ENCODE data around the gene RASAL2. TPM values are rescaled to one million over a fixed set of nuclear protein-coding genes. Genes with fewer than 3 reads are reported as not detected.

RASAL2 gene
- total RNA-seq, 1 experiment from 2014 or later, result 22.2 TPM

DNA sequence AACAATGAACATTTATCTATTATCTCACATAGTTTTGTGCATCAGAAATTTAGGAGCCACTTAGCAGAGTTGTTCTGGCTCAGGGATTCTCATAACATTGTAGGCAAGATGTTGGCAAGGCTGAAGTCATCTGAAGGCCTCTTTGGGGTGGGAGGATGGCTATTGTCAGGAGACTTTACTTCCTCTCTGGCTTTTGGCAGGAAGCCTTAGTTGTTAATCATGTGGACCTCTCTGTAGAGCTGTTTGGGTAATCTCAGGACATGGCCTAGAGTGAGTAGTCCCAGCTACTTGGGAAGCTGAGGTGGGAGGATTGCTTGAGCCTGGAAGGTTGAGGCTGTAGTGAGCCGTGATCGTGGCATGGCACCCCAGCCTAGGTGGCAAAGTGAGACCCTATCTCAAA, 40.2 kb downstream of the RASAL2 start:
- Histone ChIP-seq H3K23me2 (ENCODE audit: insufficient read length, low read depth, low read length, poor library complexity, severe bottlenecking) (no peaks in the 10 kb centered on the region), H3K4me2 (ENCODE audit: insufficient read depth, insufficient read length, low read length) (no peak overlapping the region), H3K9ac (ENCODE audit: extremely low read depth, insufficient read length, low read length) (no peak overlapping the region), H2BK12ac (ENCODE audit: insufficient read length, low read depth, low read length) (no peak overlapping the region), H3K9me3 (ENCODE audit: control insufficient read depth, low read depth, low read length) (no peaks in the 10 kb centered on the region), H2AFZ (ENCODE audit: low read length) (no peak overlapping the region), H3K4ac (ENCODE audit: low read depth, low read length) (no peak overlapping the region), H3K23ac (ENCODE audit: insufficient read length, low read depth, low read length) (no peak overlapping the region), H2BK20ac (ENCODE audit: low read depth, low read length, poor library complexity, severe bottlenecking) (no peak overlapping the region), H4K91ac (ENCODE audit: insufficient read length, low read depth, low read length) (no peak overlapping the region), H3K56ac (ENCODE audit: insufficient read length, low read depth, low read length) (no peak overlapping the region), H2BK5ac (ENCODE audit: insufficient read length, low read length) (no peak overlapping the region), H3K14ac (ENCODE audit: insufficient read depth, low read length) (no peak overlapping the region), H4K20me1 (ENCODE audit: control insufficient read depth, insufficient read depth, insufficient read length) (no peaks in the 10 kb centered on the region), H4K5ac (ENCODE audit: insufficient read length, low read depth, low read length) (no peak overlapping the region), H3T11ph (ENCODE audit: low read length) (no peak overlapping the region), H3K27ac (ENCODE audit: insufficient read length, low read depth, low read length) (no peak overlapping the region), H2BK15ac (ENCODE audit: low read depth, low read length) (no peak overlapping the region), H3K18ac (ENCODE audit: insufficient read length, low read depth, low read length) (no peak overlapping the region), H2AK5ac (ENCODE audit: insufficient read length, low read length) (no peak overlapping the region), H3K79me1 (ENCODE audit: insufficient read depth, low read depth, low read length, poor library complexity, severe bottlenecking) (no peaks in the 10 kb centered on the region), H3K4me1 (ENCODE audit: insufficient read depth, low read length) (no peaks in the 10 kb centered on the region; the same call in 1 of the 2 replicates), H3K79me2 (ENCODE audit: insufficient read depth, low read length) (peaks cover 4% of the 10 kb centered on the region; the same call in 1 of the 2 replicates), H3K27me3 (ENCODE audit: insufficient read depth, low read length) (no peaks in the 10 kb centered on the region), H4K8ac (replicated peaks; ENCODE audit: insufficient read length, low read depth, low read length) (no peak overlapping the region), H2BK120ac (ENCODE audit: low read depth, low read length, poor library complexity, severe bottlenecking) (no peak overlapping the region)
- Mint-ChIP-seq H3K27ac (peak overlapping the region in 2 of 3 experiments; percentile 29 to 41; a peak in 4 of 7 replicates), H3K4me3 (no peak overlapping the region), H3K9me3 (no peaks in the 10 kb centered on the region), H3K27me3 (ENCODE audit: low read depth) (no peaks in the 10 kb centered on the region), H3K4me1 (peaks cover 13 to 18% of the 10 kb centered on the region in 2 experiments), H3K36me3 (ENCODE audit: insufficient read depth in 1 of 3, low read depth in 3 of 3) (peaks cover 8 to 10% (median 8%) of the 10 kb centered on the region in 3 experiments)
- no CpG with 5 or more reads among the region's 2 CpGs for WGBS (ENCODE audit: extremely low coverage, insufficient read length, low lambda C conversion rate)
- TF ChIP-seq, protein P1, sequence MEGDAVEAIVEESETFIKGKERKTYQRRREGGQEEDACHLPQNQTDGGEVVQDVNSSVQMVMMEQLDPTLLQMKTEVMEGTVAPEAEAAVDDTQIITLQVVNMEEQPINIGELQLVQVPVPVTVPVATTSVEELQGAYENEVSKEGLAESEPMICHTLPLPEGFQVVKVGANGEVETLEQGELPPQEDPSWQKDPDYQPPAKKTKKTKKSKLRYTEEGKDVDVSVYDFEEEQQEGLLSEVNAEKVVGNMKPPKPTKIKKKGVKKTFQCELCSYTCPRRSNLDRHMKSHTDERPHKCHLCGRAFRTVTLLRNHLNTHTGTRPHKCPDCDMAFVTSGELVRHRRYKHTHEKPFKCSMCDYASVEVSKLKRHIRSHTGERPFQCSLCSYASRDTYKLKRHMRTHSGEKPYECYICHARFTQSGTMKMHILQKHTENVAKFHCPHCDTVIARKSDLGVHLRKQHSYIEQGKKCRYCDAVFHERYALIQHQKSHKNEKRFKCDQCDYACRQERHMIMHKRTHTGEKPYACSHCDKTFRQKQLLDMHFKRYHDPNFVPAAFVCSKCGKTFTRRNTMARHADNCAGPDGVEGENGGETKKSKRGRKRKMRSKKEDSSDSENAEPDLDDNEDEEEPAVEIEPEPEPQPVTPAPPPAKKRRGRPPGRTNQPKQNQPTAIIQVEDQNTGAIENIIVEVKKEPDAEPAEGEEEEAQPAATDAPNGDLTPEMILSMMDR (conservative IDR thresholded peaks at IDR 0.05), result no peak
- DNase-seq, result no peak
